HEK293T (cell line): ENCODE data around the gene CNTD1.

ENCODE experiments used
- CTCF ChIA-PET: fragments of 350-600 bp; formaldehyde crosslinking; extraction: SDS; loops from one replicate; lab custom pipeline; 2021; ENCODE audit warnings: antibody characterized with exemption, inconsistent platforms; lab: Yijun Ruan, JAX
- POLR2A ChIA-PET: fragments of 350-600 bp; formaldehyde crosslinking; extraction: SDS; loops from one replicate; lab custom pipeline; 2020; ENCODE audit warnings: antibody characterized with exemption, inconsistent platforms; lab: Yijun Ruan, JAX
- DNase-seq: peaks from one replicate; pipeline ENCODE4 v3.0.0; 2012; ENCODE audit warnings: mixed read lengths; ENCODE audit errors: extremely low spot score
- BHLHE40 ChIP-seq: fragments of 450-650 bp; IDR thresholded peaks from 2 replicates; pipeline ENCODE4 v1.6.1; 2016; ENCODE audit warnings: mild to moderate bottlenecking, moderate library complexity, borderline replicate concordance
- CTBP1 ChIP-seq: fragments of 450-650 bp; IDR thresholded peaks from 2 replicates; pipeline ENCODE4 v1.6.1; 2016; ENCODE audit warnings: borderline replicate concordance
- ELF4 ChIP-seq: fragments of 450-650 bp; IDR thresholded peaks from 2 replicates; pipeline ENCODE4 v1.6.1; 2017; ENCODE audit warnings: antibody characterized with exemption
- FOXA1 ChIP-seq: fragments of 450-650 bp; IDR thresholded peaks from 2 replicates; pipeline ENCODE4 v1.6.1; 2016; ENCODE audit warnings: mild to moderate bottlenecking
- FOXK2 ChIP-seq: fragments of 450-650 bp; IDR thresholded peaks from 2 replicates; pipeline ENCODE4 v1.6.1; 2016; ENCODE audit warnings: mild to moderate bottlenecking
- FOXM1 ChIP-seq: fragments of 450-650 bp; IDR thresholded peaks from 2 replicates; pipeline ENCODE4 v1.6.1; 2017; ENCODE audit warnings: mild to moderate bottlenecking, borderline replicate concordance
- HDGF ChIP-seq: fragments of 450-650 bp; IDR thresholded peaks from 2 replicates; pipeline ENCODE4 v1.6.1; 2017; ENCODE audit warnings: antibody characterized with exemption, borderline replicate concordance
- L3MBTL2 ChIP-seq: fragments of 450-650 bp; conservative IDR thresholded peaks from 2 replicates; pipeline ENCODE4 v1.6.1; 2016; ENCODE audit warnings: mild to moderate bottlenecking
- LEF1 ChIP-seq: fragments of 450-650 bp; IDR thresholded peaks from 2 replicates; pipeline ENCODE4 v1.6.1; 2017; ENCODE audit warnings: mild to moderate bottlenecking, borderline replicate concordance
- NFRKB ChIP-seq: fragments of 450-650 bp; IDR thresholded peaks from 2 replicates; pipeline ENCODE4 v1.6.1; 2016; ENCODE audit warnings: mild to moderate bottlenecking, moderate library complexity
- PKNOX1 ChIP-seq: fragments of 450-650 bp; IDR thresholded peaks from 2 replicates; pipeline ENCODE4 v1.6.1; 2016
- SP1 ChIP-seq: fragments of 450-650 bp; IDR thresholded peaks from 2 replicates; pipeline ENCODE4 v1.6.1; 2017
- SUZ12 ChIP-seq: fragments of 450-650 bp; IDR thresholded peaks from 2 replicates; pipeline ENCODE4 v1.6.1; 2016; ENCODE audit warnings: mild to moderate bottlenecking
- ZNF384 ChIP-seq: fragments of 450-650 bp; IDR thresholded peaks from 2 replicates; pipeline ENCODE4 v1.6.1; 2016

CNTD1 gene

GRCh38 chr17:42845556-42845917 is 46.9 kb downstream of the CNTD1 start:
- TF ChIP-seq SUZ12 (no peak), FOXA1 (no peak), NFRKB (no peak), BHLHE40 (no peak), PKNOX1 (no peak), FOXK2 (no peak), HDGF (no peak), ZNF384 (no peak), ELF4 (no peak)
- ChIA-PET CTCF (interaction anchor here (1.8 kb wide), 1 partner anchor 92 kb away, joined by 5 read pairs; no protein-coding TSS in a partner anchor), POLR2A (interaction anchor here (0.6 to 3.5 kb wide), 8 partner anchors 9 to 523 kb away, joined by 3 to 18 read pairs (median 3); partner anchors contain the start of genes BECN1, PSME3 and RPL27)
- no peak for DNase-seq

- TF ChIP-seq ELF4 = no peak
- TF ChIP-seq CTBP1 = no peak
- no peak for TF ChIP-seq FOXK2
- ChIA-PET CTCF (interaction anchor here (1.8 kb wide), 1 partner anchor 92 kb away, joined by 5 read pairs; no protein-coding TSS in a partner anchor), POLR2A (interaction anchor here (0.6 to 3.5 kb wide), 6 partner anchors 13 to 152 kb away, joined by 3 to 18 read pairs (median 4); partner anchors contain the start of genes BECN1, PSME3 and RPL27)
- no peak for DNase-seq
Observed at GRCh38 chr17:42845918-42846593, 47.4 kb downstream of the CNTD1 start.

- ChIA-PET POLR2A (interaction anchor here (1.4 to 3.5 kb wide), 2 partner anchors 13 to 23 kb away, joined by 5 to 18 read pairs; partner anchors contain the start of genes BECN1 and PSME3), CTCF (interaction anchor here (1.8 kb wide), 1 partner anchor 91 kb away, joined by 5 read pairs; no protein-coding TSS in a partner anchor)
Observed at GRCh38 chr17:42846594-42847280, 48.1 kb downstream of the CNTD1 start.

GRCh38 chr17:42848093-42848492 is 49.4 kb downstream of the CNTD1 start:
- TF ChIP-seq CTBP1 = no peak
- no peak for TF ChIP-seq FOXA1
- TF ChIP-seq NFRKB = no peak
- TF ChIP-seq FOXM1 = no peak
- ChIA-PET POLR2A (interaction anchor here (0.5 to 0.9 kb wide), 3 partner anchors 15 to 75 kb away, joined by 3 to 6 read pairs (median 3); partner anchors contain the start of genes PSME3 and VPS25), CTCF (interaction anchor here (0.7 kb wide), 1 partner anchor 10 kb away, joined by 5 read pairs; no protein-coding TSS in a partner anchor)
- DNase-seq = no peak

More at GRCh38 chr17:42846594-42847280, 48.1 kb downstream of the CNTD1 start:
- DNase-seq = no peak
- TF ChIP-seq FOXM1 (no peak), ZNF384 (no peak)

- DNase-seq = no peak
- no peak for TF ChIP-seq FOXM1
- TF ChIP-seq HDGF = no peak
- TF ChIP-seq LEF1 = no peak
- no peak for TF ChIP-seq CTBP1
- TF ChIP-seq FOXK2 = no peak
- no peak for TF ChIP-seq SP1
- no peak for TF ChIP-seq L3MBTL2
- TF ChIP-seq ELF4 = no peak
- TF ChIP-seq PKNOX1 = no peak
- POLR2A ChIA-PET = interaction anchor here (0.6 kb wide), 1 partner anchor 149 kb away, joined by 3 read pairs; the partner anchor contains the start of gene RPL27
- CTCF ChIA-PET = no interaction called here
Observed at GRCh38 chr17:42849031-42849430, 50.4 kb downstream of the CNTD1 start.

- TF ChIP-seq ZNF384 (no peak), BHLHE40 (no peak), PKNOX1 (no peak)
- CTCF ChIA-PET = no interaction called here
- POLR2A ChIA-PET = no interaction called here
Observed at GRCh38 chr17:42849451-42850181, 51.0 kb downstream of the CNTD1 start.

More at GRCh38 chr17:42849451-42850181, 51.0 kb downstream of the CNTD1 start:
- no peak for DNase-seq
